ENCODE measurements around the gene PDSS2.

DNA sequence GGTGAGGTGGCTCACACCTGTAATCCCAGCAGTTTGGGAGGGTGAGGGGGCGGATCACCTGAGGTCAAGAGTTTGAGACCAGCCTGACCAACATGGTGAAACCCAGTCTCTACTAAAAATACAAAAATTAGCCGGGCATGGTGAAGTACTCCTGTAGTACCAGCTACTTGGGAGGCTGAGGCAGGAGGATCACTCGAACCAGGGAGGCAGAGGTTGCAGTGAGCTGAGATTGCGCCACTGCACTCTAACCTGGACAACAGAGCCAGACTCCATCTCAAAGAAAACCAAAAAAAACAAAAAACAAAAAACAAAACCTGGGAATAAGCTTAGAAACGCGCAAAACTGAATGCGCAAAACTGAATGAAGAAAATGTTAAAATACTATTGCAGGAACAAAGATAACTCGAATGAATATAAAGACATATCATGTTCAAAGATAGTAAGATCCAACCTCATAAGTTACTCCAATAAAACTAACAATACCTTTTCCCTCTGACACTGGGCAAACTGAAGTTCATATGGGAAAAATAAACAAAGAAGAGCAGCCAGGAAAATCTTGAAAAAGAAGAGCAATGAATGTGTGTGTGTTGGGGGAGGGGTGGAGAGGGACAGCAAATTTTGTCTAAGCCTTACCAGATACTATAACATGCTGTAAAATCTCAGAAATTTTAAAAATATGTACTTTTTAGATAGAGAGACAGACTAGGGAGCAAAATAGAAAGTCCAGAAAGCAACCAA is 243.0 kb downstream of the PDSS2 start:
- TF ChIP-seq POLR2A (IDR thresholded peaks at IDR 0.05): no peak
- TF ChIP-seq, protein P1, sequence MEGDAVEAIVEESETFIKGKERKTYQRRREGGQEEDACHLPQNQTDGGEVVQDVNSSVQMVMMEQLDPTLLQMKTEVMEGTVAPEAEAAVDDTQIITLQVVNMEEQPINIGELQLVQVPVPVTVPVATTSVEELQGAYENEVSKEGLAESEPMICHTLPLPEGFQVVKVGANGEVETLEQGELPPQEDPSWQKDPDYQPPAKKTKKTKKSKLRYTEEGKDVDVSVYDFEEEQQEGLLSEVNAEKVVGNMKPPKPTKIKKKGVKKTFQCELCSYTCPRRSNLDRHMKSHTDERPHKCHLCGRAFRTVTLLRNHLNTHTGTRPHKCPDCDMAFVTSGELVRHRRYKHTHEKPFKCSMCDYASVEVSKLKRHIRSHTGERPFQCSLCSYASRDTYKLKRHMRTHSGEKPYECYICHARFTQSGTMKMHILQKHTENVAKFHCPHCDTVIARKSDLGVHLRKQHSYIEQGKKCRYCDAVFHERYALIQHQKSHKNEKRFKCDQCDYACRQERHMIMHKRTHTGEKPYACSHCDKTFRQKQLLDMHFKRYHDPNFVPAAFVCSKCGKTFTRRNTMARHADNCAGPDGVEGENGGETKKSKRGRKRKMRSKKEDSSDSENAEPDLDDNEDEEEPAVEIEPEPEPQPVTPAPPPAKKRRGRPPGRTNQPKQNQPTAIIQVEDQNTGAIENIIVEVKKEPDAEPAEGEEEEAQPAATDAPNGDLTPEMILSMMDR (IDR thresholded peaks at IDR 0.05): no peak
- TF ChIP-seq POLR2AphosphoS5 (IDR thresholded peaks at IDR 0.05): no peak

All from suprapubic skin (tissue), 4 donors.